PFSK-1 (cell line): ENCODE measurements around the gene SAC3D1. TPM values are rescaled to one million over a fixed set of nuclear protein-coding genes. Genes with fewer than 3 reads are reported as not detected.

Experiments used
- FOXP2 ChIP-seq: optimal IDR thresholded peaks from 2 replicates; pipeline ENCODE3; 2011; ENCODE audit warnings: borderline replicate concordance, control low read depth, inconsistent platforms; ENCODE audit not compliant: insufficient read depth; ENCODE audit errors: extremely low read length, extremely low read depth
- POLR2AphosphoS5 ChIP-seq: IDR thresholded peaks from 2 replicates; pipeline ENCODE4 v1.6.1; 2012; ENCODE audit warnings: low read depth, mild to moderate bottlenecking, control low read depth, low read length, moderate library complexity
- REST ChIP-seq, 2 experiments: IDR thresholded peaks; 2 replicates each; pipeline versions ENCODE4 v1.6.1 to v1.8.0; 2011 to 2012; ENCODE audit warnings: low read depth in 2 of 2, low read length in 2 of 2, control low read depth in 1 of 2, inconsistent platforms in 1 of 2, mild to moderate bottlenecking in 1 of 2, moderate library complexity in 1 of 2; ENCODE audit not compliant: insufficient read depth in 1 of 2
- SIN3A ChIP-seq: IDR thresholded peaks from 2 replicates; pipeline ENCODE4 v1.6.1; 2012; ENCODE audit warnings: mild to moderate bottlenecking, low read length, moderate library complexity, borderline replicate concordance; ENCODE audit not compliant: insufficient read depth
- TAF1 ChIP-seq: IDR thresholded peaks from 2 replicates; pipeline ENCODE4 v1.6.1; 2012; ENCODE audit warnings: low read length, control low read depth, borderline replicate concordance; ENCODE audit not compliant: insufficient read depth
- polyA plus RNA-seq: library from polyadenylated mRNA; unstranded; fragments of >200 nt; gene quantifications from one replicate; pipeline ENCODE4 v1.2.1, GENCODE V29; 2012; ENCODE audit warnings: low read depth, missing spikeins; ENCODE audit not compliant: insufficient read length

Gene SAC3D1
- 70.3 TPM for polyA plus RNA-seq

GRCh38 chr11:65040847-65041622 lies at the start of gene SAC3D1:
TSS of gene SAC3D1 (plus strand) at chr11:65041210. CDS start at chr11:65041293, 83 bp downstream.
- peak; percentile 78; the same call in 1 of the 2 replicates for TF ChIP-seq POLR2AphosphoS5
- TF ChIP-seq REST (IDR thresholded peaks at IDR 0.05; ENCODE audit: insufficient read depth in 1 of 2, low read depth in 2 of 2, low read length in 2 of 2), result no peak
- TF ChIP-seq TAF1, result peak; percentile 53; the same call in 1 of the 2 replicates
- peak; percentile 58 for TF ChIP-seq FOXP2
- TF ChIP-seq SIN3A, result 0 out of 2 replicates have a peak, but pooled peaks have one; percentile 34

- TF ChIP-seq FOXP2 (no peak), TAF1 (no peak), REST (IDR thresholded peaks at IDR 0.05; ENCODE audit: insufficient read depth in 1 of 2, low read depth in 2 of 2, low read length in 2 of 2) (no peak), POLR2AphosphoS5 (no peak), SIN3A (no peak)
Measured at GRCh38 chr11:64994318-64994717, 46.7 kb upstream of the SAC3D1 start.

- TF ChIP-seq SIN3A, result no peak
Measured at GRCh38 chr11:64996327-64996709, 44.7 kb upstream of the SAC3D1 start.

GRCh38 chr11:64996710-64997380 lies 44.2 kb upstream of the SAC3D1 start, which contains the start of gene BATF2:
TSS of gene BATF2 (minus strand) at chr11:64996971. CDS start at chr11:64996914, 57 bp downstream.
- peak; percentile 30 to 82; a peak in 2 of 4 replicates for TF ChIP-seq REST (IDR thresholded peaks at IDR 0.05; ENCODE audit: insufficient read depth in 1 of 2, low read depth in 2 of 2, low read length in 2 of 2)
- TF ChIP-seq FOXP2, result no peak
- TF ChIP-seq POLR2AphosphoS5, result no peak
- no peak for TF ChIP-seq SIN3A
- no peak for TF ChIP-seq TAF1

GRCh38 chr11:64998141-64998540 lies 42.9 kb upstream of the SAC3D1 start:
- TF ChIP-seq REST (IDR thresholded peaks at IDR 0.05; ENCODE audit: insufficient read depth in 1 of 2, low read depth in 2 of 2, low read length in 2 of 2) (no peak), TAF1 (no peak), POLR2AphosphoS5 (no peak), FOXP2 (no peak), SIN3A (no peak)
